DOHH2 (cell line): Measurements from ENCODE around the gene VWF.

Source experiments
- EZH2phosphoT487 ChIP-seq: fragments of 200-600 bp; sonication (generic); IDR thresholded peaks from 2 replicates; pipeline ENCODE4 v1.6.1; 2017; ENCODE audit warnings: borderline replicate concordance, mild to moderate bottlenecking, antibody characterized with exemption, low read length, moderate library complexity, mixed read lengths
- TF ChIP-seq, protein P1 (sequence below): fragments of 200-600 bp; sonication (generic); IDR thresholded peaks from one replicate; pipeline ENCODE4 v1.5.1; 2014; ENCODE audit warnings: antibody characterized with exemption, mild to moderate bottlenecking, low read depth, low read length; ENCODE audit not compliant: poor library complexity, severe bottlenecking

DNA sequence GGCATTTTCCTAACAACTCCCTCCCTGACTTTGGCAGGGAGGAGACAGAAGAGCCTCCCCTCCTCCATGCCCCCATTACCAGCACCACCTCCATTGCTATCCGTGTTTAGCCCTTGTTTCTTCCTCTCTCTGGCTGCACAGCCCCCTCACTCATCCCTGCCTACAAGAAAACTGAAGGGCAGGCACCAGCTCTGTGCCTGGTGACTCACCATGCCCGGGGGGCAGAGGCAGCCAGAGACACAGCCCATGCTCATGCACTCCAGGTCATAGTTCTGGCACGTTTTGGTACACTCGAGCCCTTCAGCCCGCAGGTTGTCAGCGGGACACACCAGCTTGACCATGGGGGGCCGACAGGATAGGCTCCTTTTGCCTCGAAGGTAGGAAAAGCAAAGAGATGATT lies 80.4 kb downstream of the VWF start:
- TF ChIP-seq, protein P1, sequence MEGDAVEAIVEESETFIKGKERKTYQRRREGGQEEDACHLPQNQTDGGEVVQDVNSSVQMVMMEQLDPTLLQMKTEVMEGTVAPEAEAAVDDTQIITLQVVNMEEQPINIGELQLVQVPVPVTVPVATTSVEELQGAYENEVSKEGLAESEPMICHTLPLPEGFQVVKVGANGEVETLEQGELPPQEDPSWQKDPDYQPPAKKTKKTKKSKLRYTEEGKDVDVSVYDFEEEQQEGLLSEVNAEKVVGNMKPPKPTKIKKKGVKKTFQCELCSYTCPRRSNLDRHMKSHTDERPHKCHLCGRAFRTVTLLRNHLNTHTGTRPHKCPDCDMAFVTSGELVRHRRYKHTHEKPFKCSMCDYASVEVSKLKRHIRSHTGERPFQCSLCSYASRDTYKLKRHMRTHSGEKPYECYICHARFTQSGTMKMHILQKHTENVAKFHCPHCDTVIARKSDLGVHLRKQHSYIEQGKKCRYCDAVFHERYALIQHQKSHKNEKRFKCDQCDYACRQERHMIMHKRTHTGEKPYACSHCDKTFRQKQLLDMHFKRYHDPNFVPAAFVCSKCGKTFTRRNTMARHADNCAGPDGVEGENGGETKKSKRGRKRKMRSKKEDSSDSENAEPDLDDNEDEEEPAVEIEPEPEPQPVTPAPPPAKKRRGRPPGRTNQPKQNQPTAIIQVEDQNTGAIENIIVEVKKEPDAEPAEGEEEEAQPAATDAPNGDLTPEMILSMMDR = no peak
- no peak for TF ChIP-seq EZH2phosphoT487
